Mucosa of descending colon (tissue), 3 donors: Measurements from ENCODE around the gene FBXO46. TPM values are rescaled to one million over a fixed set of nuclear protein-coding genes. Genes with fewer than 3 reads are reported as not detected.

Experiments used
- ATAC-seq: fragments of 200-7000 bp; cut with Tn5 transposase; one replicate; pipeline ENCODE4 v1.9.1; 2020; ENCODE audit warnings: mild to moderate bottlenecking, moderate library complexity
- DNase-seq, 3 donors: peaks; one replicate each; pipeline ENCODE4 v3.0.0-alpha.2; 2020
- H3K36me3 ChIP-seq: fragments of 200-600 bp; one replicate; pipeline ENCODE4 v1.8.0; 2021; ENCODE audit warnings: low read depth, mild to moderate bottlenecking
- H3K4me1 ChIP-seq: fragments of 200-600 bp; one replicate; pipeline ENCODE4 v1.8.0; 2021; ENCODE audit warnings: low read depth, mild to moderate bottlenecking
- H3K4me3 ChIP-seq: fragments of 200-600 bp; one replicate; pipeline ENCODE4 v1.8.0; 2021; ENCODE audit warnings: mild to moderate bottlenecking
- H3K9me3 ChIP-seq: fragments of 200-600 bp; one replicate; pipeline ENCODE4 v1.8.0; 2021; ENCODE audit warnings: mild to moderate bottlenecking
- intact Hi-C, 2 donors: fragments of 100-400 bp; cut with DNase I in 1 of 2; cut with micrococcal nuclease in 1 of 2; formaldehyde crosslinking; loops; one replicate each; pipeline versions ENCODE4 v1.11.0 to v1.11.1; 2022; cut with DNase I, micrococcal nuclease
- total RNA-seq, 3 donors: library from RNA; stranded (reverse); fragmentation: NEBNext Ultra II Directional in 2 of 3; extraction: Animal tissue kit (Norgen Biotek cat#: 25700) in 2 of 3; gene quantifications; one replicate each; pipeline versions ENCODE4 v1.2.1 to v1.2.4, GENCODE V29; 2021 to 2023
- TF ChIP-seq, protein P1 (sequence below): fragments of 200-600 bp; IDR thresholded peaks from one replicate; pipeline ENCODE4 v1.8.0; 2022; ENCODE audit warnings: antibody characterized with exemption, mild to moderate bottlenecking
- donor health status: DM: no; HTN: no; CAD: no; lungs with moderate emphysema.
- donor health status: DM: no; HTN: no; CAD: no.
- donor health status: DM: no; HTN: yes; CAD: no.

The FBXO46 gene
- total RNA-seq, 3 donors from 2014 or later, result 30.1 to 34.0 (median 32.3) TPM

- DNase-seq (no peak), ATAC-seq (no peak)
- Histone ChIP-seq H3K9me3 (no peaks in the 10 kb centered on the region), H3K4me1 (peaks cover 18% of the 10 kb centered on the region), H3K36me3 (no peaks in the 10 kb centered on the region), H3K4me3 (no peak overlapping the region)
- intact Hi-C loops, result no loop called here
- TF ChIP-seq, protein P1, sequence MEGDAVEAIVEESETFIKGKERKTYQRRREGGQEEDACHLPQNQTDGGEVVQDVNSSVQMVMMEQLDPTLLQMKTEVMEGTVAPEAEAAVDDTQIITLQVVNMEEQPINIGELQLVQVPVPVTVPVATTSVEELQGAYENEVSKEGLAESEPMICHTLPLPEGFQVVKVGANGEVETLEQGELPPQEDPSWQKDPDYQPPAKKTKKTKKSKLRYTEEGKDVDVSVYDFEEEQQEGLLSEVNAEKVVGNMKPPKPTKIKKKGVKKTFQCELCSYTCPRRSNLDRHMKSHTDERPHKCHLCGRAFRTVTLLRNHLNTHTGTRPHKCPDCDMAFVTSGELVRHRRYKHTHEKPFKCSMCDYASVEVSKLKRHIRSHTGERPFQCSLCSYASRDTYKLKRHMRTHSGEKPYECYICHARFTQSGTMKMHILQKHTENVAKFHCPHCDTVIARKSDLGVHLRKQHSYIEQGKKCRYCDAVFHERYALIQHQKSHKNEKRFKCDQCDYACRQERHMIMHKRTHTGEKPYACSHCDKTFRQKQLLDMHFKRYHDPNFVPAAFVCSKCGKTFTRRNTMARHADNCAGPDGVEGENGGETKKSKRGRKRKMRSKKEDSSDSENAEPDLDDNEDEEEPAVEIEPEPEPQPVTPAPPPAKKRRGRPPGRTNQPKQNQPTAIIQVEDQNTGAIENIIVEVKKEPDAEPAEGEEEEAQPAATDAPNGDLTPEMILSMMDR, result no peak
Observed at GRCh38 chr19:45777395-45777961, 46.8 kb upstream of the FBXO46 start.

GRCh38 chr19:45774765-45775164, 44.1 kb upstream of the FBXO46 start:
- no peaks in the 10 kb centered on the region for H3K36me3 ChIP-seq
- intact Hi-C loops, result no loop called here

GRCh38 chr19:45773384-45773783, 42.7 kb upstream of the FBXO46 start:
- Histone ChIP-seq H3K36me3 (no peaks in the 10 kb centered on the region), H3K4me1 (peaks cover 7% of the 10 kb centered on the region), H3K4me3 (no peak overlapping the region), H3K9me3 (no peaks in the 10 kb centered on the region)
- TF ChIP-seq, protein P1, result no peak
- intact Hi-C loops, result no loop called here
- no peak for ATAC-seq
- DNase-seq, result no peak

More at GRCh38 chr19:45774765-45775164, 44.1 kb upstream of the FBXO46 start:
- no peak overlapping the region for H3K4me3 ChIP-seq
- DNase-seq, result peak in 2 of 3 donors; percentile 59 to 73
- TF ChIP-seq, protein P1, result no peak
- no peak for ATAC-seq
- peaks cover 12% of the 10 kb centered on the region for H3K4me1 ChIP-seq
- H3K9me3 ChIP-seq, result no peaks in the 10 kb centered on the region

GRCh38 chr19:45772912-45773311, 42.2 kb upstream of the FBXO46 start:
- Histone ChIP-seq H3K9me3 (no peaks in the 10 kb centered on the region), H3K4me1 (peaks cover 7% of the 10 kb centered on the region), H3K36me3 (no peaks in the 10 kb centered on the region), H3K4me3 (no peak overlapping the region)
- ATAC-seq, result no peak
- DNase-seq, result peak in 1 of 3 donors; percentile 29
- intact Hi-C loops, result no loop called here
- TF ChIP-seq, protein P1, result no peak

GRCh38 chr19:45772130-45772840, 41.6 kb upstream of the FBXO46 start:
- Histone ChIP-seq H3K36me3 (no peaks in the 10 kb centered on the region), H3K4me3 (no peak overlapping the region), H3K4me1 (peaks cover 10% of the 10 kb centered on the region), H3K9me3 (no peaks in the 10 kb centered on the region)
- TF ChIP-seq, protein P1, result no peak
- ATAC-seq (no peak), DNase-seq (peak in 1 of 3 donors; percentile 30)
- intact Hi-C loops, result no loop called here
